HG03342 (cell line): ENCODE results near the gene CBARP.
A peak's percentile ranks its signal among the peaks of the same experiment; 100 is the strongest.
"Not testable (repeated sequence)": the region's sequence is repeated elsewhere in the genome, so short reads cannot be mapped to it uniquely, and the experiment has no call there.

Experiments
- ATAC-seq: cut with Tn5 transposase; IDR thresholded peaks from one replicate; pipeline ENCODE4 v1.9.1; 2021; ENCODE audit warnings: mild to moderate bottlenecking, moderate library complexity; ENCODE audit not compliant: unreplicated experiment

Gene CBARP

DNA sequence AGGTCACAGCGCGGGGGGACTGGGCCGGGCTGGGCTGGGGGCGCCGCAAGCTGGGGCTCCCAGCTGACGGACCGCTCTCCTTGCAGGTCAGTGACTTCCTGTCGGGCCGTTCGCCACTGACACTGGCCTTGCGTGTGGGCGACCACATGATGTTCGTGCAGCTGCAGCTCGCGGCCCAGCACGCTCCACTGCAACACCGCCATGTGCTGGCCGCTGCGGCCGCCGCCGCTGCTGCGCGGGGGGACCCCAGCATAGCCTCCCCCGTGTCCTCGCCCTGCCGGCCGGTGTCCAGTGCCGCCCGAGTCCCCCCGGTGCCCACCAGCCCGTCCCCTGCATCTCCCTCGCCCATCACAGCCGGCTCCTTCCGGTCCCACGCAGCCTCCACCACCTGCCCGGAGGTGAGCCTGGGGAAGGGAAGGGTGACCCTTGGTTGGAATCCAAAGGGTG, 16.3 kb upstream of the CBARP start:
- no peak for ATAC-seq

DNA sequence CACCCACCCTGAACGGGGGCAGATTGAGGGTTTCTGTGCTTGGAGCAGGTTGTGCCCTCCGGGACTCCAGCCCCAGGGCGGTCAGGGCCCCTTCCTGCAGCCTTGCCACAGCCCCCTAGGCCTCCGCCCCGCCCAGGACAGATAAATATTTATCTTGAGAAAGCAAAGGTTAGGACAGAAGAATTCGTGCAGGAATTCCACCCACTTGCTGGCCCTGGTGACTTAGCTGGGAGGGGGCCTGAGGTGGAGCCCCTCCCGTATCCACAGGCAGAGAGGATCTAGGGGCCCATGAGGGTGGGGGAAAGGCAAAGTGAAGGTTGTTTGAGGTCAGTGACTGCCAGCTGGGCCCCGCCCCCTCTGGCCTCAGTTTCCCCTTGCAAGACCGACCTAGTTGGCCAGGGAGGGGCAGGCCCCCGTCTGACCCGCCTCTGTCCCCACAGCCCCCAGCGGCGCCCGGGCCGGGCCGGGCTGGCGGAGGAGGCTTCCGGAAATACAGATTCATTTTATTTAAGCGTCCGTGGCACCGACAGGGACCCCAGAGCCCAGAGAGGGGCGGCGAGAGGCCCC, 15.8 kb upstream of the CBARP start:
- ATAC-seq = no peak

DNA sequence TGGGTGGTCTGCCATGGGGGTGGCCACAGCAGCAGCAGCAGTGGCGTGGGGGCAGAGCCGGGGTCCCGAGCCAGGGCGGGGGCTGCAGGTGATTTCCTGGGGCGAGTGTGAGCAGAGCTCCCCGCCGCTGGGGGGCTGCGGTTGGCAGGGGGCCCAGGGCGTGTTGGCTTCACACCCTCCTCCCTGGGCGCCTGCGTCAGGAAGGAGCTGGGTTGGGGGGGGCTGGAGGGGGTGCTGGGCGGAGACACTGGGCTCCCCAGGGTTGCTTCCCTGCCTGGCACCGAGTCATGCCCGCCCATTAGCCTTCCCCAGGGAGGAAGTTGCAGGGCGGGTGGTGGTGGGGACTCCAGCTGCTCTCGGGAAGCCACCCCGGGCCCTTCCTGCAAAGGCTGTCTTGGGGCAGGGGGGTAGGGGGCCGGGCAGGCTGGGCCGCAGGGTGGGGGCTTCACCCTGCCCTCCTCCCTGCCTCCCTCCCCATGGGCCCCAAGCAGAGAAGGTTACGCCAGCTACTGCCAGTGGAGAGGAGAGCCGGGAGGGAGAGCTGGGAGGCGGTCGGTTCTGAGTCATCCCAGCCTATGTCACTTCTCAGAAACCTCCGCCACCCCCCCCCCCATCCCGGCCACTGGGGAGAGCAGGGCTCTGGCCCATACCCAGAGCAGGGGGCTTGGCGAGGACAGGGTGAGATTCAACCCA, 15.2 kb upstream of the CBARP start:
- no peak for ATAC-seq

DNA sequence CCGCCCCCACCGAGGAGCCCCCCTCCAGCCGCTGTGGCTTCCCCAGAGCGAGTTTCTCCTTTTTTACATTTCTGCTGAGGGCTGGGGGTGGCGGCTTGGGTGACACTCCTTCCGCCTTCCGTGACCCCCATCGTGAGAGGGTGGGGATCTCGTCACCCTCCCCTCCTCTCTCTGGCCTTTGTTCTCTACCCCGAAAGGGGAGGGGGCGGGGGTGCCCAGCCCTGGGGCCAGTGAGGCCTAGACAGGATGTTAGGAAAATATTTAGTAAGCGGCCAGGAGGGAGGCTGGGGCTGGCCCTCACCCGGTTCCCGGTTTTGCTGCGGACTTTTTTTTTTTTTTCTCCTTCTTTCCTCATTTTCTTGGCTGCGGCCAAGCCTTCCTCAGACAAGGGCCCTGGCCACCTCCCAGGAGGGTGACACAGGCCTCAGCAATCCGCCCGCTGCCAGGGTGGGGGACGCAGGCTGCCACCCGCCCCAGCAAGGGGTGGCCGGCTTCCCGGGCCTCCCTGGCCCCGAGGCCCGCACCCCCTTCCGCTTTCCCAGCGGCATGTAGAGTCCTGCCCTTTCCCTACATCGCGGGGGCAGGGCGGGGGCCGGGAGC, 14.5 kb upstream of the CBARP start:
- ATAC-seq = no peak

DNA sequence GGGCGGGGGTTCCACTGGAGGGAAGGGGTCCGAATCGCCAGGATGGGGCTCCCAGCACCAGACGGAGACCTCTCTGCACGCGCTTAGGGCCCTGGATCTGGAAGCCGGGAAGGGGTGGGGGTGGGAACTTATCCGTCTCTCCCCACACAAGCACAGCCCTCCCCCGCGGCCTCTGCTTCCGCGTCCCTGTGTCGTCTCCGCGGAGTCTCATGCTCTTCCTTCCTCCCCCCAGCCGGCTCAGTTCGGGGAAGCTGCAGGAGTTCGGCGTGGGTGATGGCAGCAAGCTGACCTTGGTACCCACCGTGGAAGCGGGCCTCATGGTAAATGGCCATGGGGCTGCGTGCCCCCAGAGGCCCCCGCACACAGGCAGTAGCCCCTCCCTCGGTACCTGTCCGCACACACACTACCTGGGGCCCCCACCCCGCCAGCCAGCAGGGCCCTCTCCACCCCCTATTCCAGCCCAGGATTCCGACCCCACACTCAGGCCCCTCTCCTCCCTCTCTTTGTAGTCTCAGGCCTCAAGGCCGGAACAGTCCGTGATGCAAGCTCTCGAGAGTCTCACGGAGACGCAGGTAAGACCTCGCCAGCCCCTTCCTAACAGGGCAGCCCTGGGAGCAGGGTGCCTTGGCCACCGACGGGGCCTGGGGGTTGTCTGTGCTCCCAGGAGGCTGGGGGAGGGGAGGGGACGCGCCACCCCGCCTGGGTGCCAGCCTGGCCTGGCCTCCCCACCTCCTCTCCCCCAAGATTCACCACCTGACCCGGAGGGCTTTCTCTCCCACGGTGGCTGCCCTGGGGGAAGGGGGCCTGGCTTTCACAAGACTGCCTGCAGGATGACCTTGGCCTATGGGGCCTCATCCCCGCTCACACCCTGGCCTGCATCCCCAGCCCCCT, 13.8 kb upstream of the CBARP start:
- ATAC-seq = no peak

DNA sequence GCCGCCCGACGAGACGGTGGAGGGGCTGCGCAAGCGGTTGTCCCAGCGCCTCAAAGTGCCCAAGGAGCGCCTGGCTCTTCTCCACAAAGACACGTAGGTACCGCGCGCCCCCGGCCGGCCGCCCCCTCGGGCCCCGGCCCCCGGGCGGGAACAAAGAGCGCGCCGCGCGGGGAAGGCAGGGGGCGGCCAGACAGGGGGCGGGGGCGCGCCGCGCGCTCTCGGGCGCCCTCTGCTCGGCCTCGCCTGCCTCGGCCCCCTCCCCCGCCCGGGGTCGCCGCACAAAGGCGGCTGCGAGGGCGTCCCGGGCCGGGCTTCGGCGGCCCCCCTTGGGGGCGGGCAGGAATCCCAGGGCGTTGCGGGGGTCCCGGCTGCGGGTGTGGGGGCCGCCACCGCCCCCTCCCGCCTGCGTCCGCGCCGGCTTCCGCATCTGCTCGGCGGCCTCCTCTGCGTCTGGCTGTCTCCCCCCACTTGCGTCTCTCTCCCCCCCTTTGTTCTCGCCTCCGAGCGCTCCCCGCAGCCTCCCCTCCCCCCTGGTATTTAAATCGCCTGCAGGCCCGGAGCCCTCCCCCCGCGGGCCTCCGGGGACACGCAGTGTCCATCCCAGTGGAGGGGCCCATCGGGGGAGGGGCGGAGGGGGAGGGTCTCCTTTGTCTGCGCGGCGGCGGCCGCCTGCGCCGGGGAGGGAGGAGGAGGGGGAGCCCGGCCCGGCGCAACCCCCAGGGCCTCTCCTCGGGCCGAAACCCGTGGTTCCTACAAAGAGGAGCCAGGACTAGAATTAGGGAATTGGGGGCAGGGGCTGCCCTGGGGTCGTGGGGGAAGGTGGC, 12.8 kb upstream of the CBARP start:
- no peak for ATAC-seq

DNA sequence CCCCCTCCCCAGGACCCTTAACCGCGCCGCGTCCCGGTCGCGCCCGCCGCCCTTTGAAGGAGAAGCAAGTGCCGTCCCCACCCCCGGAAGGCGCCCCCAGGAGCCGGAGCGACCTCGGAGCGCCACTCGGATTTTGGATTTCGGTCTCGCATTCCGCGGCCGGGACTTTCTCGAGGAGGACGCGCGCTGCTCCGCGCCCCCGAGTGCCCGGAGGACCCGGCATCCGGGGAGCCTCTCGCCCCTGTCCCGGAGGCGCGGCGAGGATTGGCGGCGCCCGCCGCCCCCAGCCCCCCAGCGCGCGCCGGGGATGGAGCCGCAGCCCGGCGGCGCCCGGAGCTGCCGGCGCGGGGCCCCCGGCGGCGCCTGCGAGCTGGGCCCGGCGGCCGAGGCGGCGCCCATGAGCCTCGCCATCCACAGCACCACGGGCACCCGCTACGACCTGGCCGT, 12.2 kb upstream of the CBARP start:
- ATAC-seq = no peak

DNA sequence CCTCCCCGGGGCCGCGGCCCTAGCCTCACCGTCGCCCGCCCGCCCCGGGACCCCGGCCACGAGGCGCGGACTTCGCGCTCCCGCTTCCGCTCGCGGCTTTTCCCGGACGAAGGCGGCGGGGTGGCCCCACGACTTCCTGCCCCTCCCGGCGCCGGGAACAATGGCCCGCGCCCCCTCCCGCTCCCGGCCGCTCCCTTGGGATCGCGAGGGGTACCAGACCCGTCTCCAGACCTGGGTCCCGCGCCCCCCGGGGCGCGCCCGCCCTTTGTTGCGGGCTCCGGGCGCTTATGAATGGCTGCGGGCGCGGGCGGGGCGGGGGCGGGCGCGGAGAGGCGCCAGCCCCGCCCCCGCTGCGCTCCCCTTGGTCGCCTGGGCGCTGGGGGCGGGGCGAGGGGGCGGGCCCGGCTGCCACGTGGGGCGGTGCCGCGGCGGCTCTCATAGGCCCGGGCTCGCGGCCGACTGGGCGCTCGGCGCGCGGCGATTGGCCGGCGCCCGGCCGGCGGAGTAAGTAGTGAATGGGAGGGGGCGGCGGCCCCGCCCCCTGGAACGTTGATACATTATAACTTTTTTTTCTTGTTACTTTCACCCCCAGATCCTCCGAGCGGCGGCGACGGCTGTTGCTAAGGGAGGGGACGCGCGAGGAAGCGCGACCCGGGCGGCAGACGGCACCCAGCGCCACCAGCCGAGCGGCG, 11.6 kb upstream of the CBARP start:
- ATAC-seq = peak; percentile 45

DNA sequence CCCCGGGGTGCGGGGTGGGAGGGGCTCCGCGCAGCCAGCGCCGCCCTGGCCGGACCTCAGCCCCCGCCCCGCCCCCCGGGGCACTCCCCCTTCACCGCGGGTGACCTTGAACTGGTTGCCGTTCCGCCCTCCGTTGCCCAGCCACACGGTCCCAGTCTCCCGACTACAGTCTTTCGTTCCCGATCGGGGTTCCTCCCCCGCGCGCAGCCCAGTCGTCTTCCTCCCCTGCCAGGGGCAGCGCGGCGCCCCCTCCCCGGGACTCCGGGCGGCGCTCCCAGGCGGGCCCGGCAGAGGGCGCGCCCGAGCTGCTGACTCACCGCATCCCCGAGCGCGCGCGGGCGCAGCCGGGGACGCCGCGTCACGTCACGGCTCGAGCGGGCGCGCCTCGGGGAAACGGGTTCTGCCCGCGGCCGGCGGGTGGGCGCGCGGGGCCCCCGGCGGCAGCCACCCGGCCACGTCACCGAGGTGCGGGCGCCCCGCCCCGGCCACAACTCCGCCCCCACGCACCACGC, 11.0 kb upstream of the CBARP start:
- ATAC-seq = peak; percentile 26

DNA sequence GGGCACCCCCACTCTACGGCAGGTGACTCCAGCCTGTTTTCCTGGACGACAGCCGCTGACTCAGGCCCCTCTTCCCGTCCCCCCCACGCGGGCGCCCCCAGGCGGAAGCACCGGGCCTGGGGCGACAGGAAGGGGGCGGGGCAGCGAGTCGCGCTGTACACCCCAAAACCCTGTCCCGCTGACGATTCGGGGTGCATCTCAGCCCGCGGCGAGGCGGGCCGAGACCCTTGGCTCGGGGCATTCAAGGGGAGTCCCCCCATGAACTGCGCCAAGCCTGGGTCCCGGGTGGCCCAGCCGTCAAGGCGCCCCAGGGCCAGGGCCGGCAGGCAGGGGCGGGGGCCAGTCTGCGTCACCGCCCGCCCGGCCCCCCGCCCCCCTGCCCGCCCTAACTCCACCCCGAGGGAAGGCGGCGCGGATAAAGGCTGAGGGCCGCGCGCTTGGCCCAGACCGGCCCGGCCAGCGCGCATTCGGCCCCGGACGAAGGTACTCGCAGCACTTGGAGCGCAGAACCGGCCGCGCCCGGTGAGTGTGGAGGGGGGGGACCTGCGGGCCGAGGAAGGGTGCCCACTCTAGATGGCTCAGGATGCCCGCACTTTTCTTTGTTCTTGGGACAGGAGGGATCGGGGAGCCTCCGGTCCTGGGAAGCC, 10.5 kb upstream of the CBARP start, which contains the start of gene MIDN:
MIDN (plus strand) TSS at position 445 of the 647 bp plus-strand sequence. CDS start 1,714 bp downstream, outside the sequence.
- ATAC-seq = peak; percentile 12

DNA sequence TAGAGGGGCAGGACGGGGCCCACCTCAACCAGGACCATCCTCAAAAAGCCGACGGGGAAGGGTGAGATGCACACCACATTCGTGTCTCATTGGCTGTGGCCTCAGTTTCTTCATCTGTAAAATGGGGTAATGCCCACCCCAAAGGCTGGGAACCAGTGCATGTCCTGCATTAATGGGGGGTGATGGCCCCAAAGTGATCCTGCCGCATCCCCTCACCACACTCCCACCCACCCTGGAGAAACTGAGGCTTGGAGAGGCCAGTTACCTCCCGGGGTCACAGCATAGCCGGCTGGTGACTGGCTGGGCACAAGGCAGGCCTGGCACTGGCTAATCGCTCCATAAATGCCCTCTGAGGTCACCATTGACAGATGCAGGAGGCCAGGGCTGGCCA, 9.9 kb upstream of the CBARP start:
- no peak for ATAC-seq

DNA sequence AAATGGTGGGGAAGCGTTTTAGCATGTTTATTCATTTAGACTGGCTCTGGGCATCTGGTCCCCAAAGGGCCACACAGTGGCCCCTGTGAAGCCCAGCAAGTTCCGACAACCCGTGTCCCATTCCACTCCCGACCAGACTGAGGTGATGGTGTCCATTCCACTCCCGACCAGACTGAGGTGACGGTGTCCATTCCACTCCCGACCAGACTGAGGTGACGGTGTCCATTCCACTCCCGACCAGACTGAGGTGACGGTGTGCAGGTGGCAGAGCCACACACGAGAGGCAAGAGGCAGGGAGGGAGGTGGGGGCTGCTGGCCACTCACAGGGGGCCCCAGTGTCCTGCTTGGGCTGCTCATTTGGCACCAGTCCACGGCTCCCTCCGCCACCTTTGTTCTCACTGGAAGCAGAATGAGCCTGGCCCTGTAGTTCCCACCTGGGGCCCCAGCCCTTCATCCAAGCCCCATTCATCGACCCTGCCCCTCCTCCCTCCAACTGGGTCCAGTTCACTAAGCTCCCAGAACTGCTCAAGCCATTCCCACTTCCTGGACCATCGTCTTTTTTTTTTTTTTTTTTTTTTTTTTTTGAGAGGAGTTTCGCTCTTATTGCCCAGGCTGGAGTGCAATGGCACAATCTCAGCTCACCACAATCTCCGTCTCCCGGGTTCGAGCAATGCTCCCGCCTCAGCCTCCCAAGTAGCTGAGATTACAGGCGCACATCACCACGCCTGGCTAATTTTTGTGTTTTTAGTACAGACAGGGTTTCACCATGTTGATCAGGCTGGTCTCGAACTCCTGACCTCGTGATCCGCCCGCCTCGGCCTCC, 8.7 kb upstream of the CBARP start:
- ATAC-seq = not testable (repeated sequence)

DNA sequence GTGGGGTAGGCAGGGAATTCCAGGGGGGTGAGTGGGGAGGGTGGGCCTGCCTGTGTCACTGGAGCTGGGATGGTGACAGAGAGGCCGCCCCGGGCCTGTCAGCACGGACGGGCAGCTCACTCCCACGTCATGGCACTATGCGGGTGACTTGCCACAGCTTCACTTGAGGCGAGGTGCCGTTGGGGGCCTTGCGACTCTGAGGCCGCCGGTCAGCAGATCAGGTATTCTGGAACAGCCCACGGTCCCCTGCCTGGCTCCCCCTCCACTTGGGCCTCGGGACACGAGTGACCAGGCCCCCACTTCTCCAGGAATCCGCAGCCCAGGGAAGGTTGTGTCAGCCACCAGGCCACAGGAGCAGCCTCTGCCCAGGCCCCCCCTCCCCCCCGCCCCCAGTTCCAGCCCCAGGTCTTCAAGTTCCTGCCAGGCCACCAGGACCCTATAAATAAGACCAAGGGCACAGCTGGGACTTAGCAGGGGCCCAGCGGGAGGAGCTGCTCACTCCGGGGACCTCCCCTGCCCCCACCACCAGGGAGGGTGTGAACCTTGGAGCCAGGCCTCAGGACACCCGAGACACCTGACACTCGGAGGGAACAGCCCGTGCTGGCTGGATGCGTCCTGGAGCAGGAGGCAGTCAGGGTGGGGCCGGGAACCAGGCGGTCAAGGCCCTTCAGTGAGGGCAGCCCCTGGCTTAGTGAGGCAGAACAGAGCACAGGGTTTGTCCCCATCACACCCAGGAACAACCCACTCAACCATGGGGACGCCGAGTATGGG, 7.9 kb upstream of the CBARP start:
- ATAC-seq = no peak

DNA sequence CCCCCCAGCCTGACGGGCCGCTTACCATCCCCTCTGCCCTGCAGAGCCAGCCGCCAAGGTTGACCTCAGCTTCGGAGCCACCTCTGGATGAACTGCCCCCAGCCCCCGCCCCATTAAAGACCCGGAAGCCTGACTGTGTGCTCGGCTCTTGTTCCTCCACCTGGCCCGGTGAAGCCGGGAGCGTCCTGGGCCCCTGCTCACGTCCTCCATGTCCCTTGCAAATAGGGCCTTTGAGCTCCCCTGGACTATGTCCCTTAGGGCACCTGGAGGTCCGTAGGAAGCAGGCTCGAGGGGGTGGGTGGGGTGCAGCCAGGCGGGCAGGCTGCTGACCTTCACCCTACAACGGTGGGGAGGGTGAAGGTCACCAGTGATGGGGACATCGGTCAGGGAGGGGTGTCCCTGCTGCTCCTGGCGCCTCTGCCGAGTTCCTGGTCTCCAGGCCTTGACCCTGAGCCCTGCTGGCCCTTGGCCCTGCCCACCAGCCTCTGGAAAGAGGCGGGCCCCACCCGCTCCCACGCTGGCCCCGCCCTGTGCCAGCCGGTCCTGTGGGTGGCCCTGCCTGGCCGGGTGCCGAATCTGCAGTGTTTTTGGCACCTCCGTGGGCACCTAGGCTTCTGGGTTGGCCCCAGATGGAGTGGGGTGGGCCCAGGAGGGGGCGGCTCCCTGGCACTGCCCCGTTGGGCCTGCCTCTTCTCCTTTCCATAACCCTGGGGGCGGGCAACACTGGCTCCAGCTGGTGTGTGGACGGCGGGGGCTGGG, 7.1 kb upstream of the CBARP start:
- ATAC-seq = no peak

DNA sequence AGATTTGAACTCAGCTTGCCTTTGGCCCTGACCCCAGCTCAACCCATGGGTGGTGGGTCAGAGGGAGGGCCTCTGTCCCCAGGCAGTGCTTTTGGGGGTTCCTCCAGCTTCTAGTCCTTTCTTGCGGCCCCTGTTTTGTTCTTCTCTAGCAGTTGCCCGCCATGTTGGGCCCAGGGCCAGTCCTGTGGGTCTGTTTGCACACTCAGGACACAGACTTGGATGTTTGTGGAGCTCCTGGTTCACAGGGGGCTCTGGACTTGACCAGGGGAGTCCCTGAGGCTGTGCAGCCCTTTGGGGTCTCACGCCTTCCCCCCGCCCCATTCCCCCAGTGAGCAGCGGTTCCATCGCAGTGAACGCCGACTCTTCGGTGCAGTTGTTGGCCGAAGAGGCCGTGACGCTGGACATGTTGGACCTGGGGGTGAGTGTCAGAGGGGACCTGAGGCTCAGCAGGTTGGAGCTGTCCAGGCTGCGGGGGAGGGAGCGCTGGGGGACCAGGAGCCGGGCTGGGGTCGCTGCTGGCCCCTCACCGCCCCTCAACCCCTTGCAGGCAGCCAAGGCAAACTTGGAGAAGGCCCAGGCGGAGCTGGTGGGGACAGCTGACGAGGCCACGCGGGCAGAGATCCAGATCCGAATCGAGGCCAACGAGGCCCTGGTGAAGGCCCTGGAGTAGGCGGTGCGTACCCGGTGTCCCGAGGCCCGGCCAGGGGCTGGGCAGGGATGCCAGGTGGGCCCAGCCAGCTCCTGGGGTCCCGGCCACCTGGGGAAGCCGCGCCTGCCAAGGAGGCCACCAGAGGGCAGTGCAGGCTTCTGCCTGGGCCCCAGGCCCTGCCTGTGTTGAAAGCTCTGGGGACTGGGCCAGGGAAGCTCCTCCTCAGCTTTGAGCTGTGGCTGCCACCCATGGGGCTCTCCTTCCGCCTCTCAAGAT, 6.2 kb upstream of the CBARP start:
- no peak for ATAC-seq
